Measurements from ENCODE around the gene SPIN2A. TPM values are rescaled to one million over a fixed set of nuclear protein-coding genes. Genes with fewer than 3 reads are reported as not detected.

SPIN2A gene
- total RNA-seq, 1 experiment from 2014 or later, result 4.5 TPM

DNA sequence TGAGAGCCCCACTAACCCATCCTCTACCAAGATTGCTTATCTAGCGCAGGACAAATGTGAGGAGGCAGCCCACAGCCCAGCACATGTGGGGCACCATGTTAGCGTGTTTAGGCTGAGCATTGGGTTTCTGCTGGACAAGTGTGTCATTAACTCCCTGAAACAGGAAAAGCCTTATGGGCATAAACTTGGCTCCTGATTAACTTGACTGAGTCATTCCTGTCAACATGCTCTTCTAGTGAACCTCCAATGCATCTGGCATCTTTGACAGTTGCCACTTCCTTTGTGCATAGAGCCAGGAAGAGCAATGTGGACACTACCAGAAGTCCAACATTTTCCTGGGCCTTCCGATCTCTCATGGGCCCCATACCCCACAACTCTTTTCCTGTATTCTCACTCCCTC lies 2.5 kb downstream of the SPIN2A start:
- CTCF ChIA-PET, result no interaction called here
- Mint-ChIP-seq H3K27ac (no peak overlapping the region), H3K36me3 (peaks cover 6% of the 10 kb centered on the region; the same call in 1 of the 2 replicates), H3K4me3 (no peak overlapping the region), H3K27me3 (ENCODE audit: low read depth) (no peaks in the 10 kb centered on the region), H3K4me1 (peaks cover 27% of the 10 kb centered on the region), H3K9me3 (no peaks in the 10 kb centered on the region)
- no peak for ATAC-seq
- DNase-seq (ENCODE audit: low spot score), result no peak
- POLR2A ChIA-PET, result no interaction called here
- TF ChIP-seq, protein P1, sequence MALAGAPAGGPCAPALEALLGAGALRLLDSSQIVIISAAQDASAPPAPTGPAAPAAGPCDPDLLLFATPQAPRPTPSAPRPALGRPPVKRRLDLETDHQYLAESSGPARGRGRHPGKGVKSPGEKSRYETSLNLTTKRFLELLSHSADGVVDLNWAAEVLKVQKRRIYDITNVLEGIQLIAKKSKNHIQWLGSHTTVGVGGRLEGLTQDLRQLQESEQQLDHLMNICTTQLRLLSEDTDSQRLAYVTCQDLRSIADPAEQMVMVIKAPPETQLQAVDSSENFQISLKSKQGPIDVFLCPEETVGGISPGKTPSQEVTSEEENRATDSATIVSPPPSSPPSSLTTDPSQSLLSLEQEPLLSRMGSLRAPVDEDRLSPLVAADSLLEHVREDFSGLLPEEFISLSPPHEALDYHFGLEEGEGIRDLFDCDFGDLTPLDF (CRISPR knock-in tag; IDR thresholded peaks at IDR 0.05), result no peak
- TF ChIP-seq FOXP1 (CRISPR knock-in tag; IDR thresholded peaks at IDR 0.05; ENCODE audit: borderline replicate concordance) (no peak), NFYB (CRISPR knock-in tag; conservative IDR thresholded peaks at IDR 0.05; ENCODE audit: low read depth) (no peak), ATF1 (CRISPR knock-in tag; IDR thresholded peaks at IDR 0.05) (no peak), TP53 (CRISPR knock-in tag; IDR thresholded peaks at IDR 0.05) (no peak), HMGA2 (CRISPR knock-in tag; IDR thresholded peaks at IDR 0.05) (no peak), ZNF396 (CRISPR knock-in tag; IDR thresholded peaks at IDR 0.05; ENCODE audit: borderline replicate concordance) (no peak), ZNF219 (CRISPR knock-in tag; IDR thresholded peaks at IDR 0.05; ENCODE audit: borderline replicate concordance) (no peak), ZNF263 (CRISPR knock-in tag; IDR thresholded peaks at IDR 0.05; ENCODE audit: low read depth) (no peak), ESRRA (CRISPR knock-in tag; IDR thresholded peaks at IDR 0.05; ENCODE audit: borderline replicate concordance) (no peak), JAZF1 (CRISPR knock-in tag; IDR thresholded peaks at IDR 0.05) (no peak), PRRX2 (CRISPR knock-in tag; IDR thresholded peaks at IDR 0.05) (no peak), KAT7 (CRISPR knock-in tag; IDR thresholded peaks at IDR 0.05; ENCODE audit: borderline replicate concordance) (no peak)
- TF ChIP-seq, protein P2, sequence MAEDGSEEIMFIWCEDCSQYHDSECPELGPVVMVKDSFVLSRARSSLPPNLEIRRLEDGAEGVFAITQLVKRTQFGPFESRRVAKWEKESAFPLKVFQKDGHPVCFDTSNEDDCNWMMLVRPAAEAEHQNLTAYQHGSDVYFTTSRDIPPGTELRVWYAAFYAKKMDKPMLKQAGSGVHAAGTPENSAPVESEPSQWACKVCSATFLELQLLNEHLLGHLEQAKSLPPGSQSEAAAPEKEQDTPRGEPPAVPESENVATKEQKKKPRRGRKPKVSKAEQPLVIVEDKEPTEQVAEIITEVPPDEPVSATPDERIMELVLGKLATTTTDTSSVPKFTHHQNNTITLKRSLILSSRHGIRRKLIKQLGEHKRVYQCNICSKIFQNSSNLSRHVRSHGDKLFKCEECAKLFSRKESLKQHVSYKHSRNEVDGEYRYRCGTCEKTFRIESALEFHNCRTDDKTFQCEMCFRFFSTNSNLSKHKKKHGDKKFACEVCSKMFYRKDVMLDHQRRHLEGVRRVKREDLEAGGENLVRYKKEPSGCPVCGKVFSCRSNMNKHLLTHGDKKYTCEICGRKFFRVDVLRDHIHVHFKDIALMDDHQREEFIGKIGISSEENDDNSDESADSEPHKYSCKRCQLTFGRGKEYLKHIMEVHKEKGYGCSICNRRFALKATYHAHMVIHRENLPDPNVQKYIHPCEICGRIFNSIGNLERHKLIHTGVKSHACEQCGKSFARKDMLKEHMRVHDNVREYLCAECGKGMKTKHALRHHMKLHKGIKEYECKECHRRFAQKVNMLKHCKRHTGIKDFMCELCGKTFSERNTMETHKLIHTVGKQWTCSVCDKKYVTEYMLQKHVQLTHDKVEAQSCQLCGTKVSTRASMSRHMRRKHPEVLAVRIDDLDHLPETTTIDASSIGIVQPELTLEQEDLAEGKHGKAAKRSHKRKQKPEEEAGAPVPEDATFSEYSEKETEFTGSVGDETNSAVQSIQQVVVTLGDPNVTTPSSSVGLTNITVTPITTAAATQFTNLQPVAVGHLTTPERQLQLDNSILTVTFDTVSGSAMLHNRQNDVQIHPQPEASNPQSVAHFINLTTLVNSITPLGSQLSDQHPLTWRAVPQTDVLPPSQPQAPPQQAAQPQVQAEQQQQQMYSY (CRISPR knock-in tag; IDR thresholded peaks at IDR 0.05), result no peak
- TF ChIP-seq, protein P3, sequence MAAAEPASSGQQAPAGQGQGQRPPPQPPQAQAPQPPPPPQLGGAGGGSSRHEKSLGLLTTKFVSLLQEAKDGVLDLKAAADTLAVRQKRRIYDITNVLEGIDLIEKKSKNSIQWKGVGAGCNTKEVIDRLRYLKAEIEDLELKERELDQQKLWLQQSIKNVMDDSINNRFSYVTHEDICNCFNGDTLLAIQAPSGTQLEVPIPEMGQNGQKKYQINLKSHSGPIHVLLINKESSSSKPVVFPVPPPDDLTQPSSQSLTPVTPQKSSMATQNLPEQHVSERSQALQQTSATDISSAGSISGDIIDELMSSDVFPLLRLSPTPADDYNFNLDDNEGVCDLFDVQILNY (CRISPR knock-in tag; IDR thresholded peaks at IDR 0.05), result no peak
- TF ChIP-seq, protein P4, sequence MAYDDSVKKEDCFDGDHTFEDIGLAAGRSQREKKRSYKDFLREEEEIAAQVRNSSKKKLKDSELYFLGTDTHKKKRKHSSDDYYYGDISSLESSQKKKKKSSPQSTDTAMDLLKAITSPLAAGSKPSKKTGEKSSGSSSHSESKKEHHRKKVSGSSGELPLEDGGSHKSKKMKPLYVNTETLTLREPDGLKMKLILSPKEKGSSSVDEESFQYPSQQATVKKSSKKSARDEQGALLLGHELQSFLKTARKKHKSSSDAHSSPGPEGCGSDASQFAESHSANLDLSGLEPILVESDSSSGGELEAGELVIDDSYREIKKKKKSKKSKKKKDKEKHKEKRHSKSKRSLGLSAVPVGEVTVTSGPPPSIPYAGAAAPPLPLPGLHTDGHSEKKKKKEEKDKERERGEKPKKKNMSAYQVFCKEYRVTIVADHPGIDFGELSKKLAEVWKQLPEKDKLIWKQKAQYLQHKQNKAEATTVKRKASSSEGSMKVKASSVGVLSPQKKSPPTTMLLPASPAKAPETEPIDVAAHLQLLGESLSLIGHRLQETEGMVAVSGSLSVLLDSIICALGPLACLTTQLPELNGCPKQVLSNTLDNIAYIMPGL (CRISPR knock-in tag; IDR thresholded peaks at IDR 0.05), result no peak
- TF ChIP-seq, protein P5, sequence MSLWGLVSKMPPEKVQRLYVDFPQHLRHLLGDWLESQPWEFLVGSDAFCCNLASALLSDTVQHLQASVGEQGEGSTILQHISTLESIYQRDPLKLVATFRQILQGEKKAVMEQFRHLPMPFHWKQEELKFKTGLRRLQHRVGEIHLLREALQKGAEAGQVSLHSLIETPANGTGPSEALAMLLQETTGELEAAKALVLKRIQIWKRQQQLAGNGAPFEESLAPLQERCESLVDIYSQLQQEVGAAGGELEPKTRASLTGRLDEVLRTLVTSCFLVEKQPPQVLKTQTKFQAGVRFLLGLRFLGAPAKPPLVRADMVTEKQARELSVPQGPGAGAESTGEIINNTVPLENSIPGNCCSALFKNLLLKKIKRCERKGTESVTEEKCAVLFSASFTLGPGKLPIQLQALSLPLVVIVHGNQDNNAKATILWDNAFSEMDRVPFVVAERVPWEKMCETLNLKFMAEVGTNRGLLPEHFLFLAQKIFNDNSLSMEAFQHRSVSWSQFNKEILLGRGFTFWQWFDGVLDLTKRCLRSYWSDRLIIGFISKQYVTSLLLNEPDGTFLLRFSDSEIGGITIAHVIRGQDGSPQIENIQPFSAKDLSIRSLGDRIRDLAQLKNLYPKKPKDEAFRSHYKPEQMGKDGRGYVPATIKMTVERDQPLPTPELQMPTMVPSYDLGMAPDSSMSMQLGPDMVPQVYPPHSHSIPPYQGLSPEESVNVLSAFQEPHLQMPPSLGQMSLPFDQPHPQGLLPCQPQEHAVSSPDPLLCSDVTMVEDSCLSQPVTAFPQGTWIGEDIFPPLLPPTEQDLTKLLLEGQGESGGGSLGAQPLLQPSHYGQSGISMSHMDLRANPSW (CRISPR knock-in tag; conservative IDR thresholded peaks at IDR 0.05; ENCODE audit: low read depth), result no peak
- TF ChIP-seq, protein P6, sequence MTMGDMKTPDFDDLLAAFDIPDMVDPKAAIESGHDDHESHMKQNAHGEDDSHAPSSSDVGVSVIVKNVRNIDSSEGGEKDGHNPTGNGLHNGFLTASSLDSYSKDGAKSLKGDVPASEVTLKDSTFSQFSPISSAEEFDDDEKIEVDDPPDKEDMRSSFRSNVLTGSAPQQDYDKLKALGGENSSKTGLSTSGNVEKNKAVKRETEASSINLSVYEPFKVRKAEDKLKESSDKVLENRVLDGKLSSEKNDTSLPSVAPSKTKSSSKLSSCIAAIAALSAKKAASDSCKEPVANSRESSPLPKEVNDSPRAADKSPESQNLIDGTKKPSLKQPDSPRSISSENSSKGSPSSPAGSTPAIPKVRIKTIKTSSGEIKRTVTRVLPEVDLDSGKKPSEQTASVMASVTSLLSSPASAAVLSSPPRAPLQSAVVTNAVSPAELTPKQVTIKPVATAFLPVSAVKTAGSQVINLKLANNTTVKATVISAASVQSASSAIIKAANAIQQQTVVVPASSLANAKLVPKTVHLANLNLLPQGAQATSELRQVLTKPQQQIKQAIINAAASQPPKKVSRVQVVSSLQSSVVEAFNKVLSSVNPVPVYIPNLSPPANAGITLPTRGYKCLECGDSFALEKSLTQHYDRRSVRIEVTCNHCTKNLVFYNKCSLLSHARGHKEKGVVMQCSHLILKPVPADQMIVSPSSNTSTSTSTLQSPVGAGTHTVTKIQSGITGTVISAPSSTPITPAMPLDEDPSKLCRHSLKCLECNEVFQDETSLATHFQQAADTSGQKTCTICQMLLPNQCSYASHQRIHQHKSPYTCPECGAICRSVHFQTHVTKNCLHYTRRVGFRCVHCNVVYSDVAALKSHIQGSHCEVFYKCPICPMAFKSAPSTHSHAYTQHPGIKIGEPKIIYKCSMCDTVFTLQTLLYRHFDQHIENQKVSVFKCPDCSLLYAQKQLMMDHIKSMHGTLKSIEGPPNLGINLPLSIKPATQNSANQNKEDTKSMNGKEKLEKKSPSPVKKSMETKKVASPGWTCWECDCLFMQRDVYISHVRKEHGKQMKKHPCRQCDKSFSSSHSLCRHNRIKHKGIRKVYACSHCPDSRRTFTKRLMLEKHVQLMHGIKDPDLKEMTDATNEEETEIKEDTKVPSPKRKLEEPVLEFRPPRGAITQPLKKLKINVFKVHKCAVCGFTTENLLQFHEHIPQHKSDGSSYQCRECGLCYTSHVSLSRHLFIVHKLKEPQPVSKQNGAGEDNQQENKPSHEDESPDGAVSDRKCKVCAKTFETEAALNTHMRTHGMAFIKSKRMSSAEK (CRISPR knock-in tag; IDR thresholded peaks at IDR 0.05; ENCODE audit: borderline replicate concordance), result no peak

Data from WTC11 (cell line).